Spinal cord (tissue), 10 donors: ENCODE results near the gene EIF3B. TPM values are rescaled to one million over a fixed set of nuclear protein-coding genes. Genes with fewer than 3 reads are reported as not detected.
A peak's percentile ranks its signal among the peaks of the same experiment; 100 is the strongest.
"Not testable (repeated sequence)": the region's sequence is repeated elsewhere in the genome, so short reads cannot be mapped to it uniquely, and the experiment has no call there.

Experiments used
- DNase-seq, 6 donors: peaks; one replicate each; pipeline versions ENCODE4 v3.0.0 to v3.0.0-alpha.2; 2013 to 2015; ENCODE audit warnings: low spot score in 6 of 6, low read depth in 4 of 6
- H3K27ac ChIP-seq: one replicate; pipeline ENCODE4 v1.5.1; 2013; ENCODE audit warnings: low read depth, low read length, control low read depth
- H3K27me3 ChIP-seq: one replicate; pipeline ENCODE4 v1.6.1; 2013; ENCODE audit warnings: low read length; ENCODE audit not compliant: control insufficient read depth, insufficient read depth
- H3K36me3 ChIP-seq: one replicate; pipeline ENCODE4 v1.6.1; 2013; ENCODE audit warnings: low read length; ENCODE audit not compliant: control insufficient read depth, insufficient read depth
- H3K4me1 ChIP-seq: one replicate; pipeline ENCODE4 v1.6.1; 2013; ENCODE audit warnings: low read length; ENCODE audit not compliant: control insufficient read depth, insufficient read depth
- H3K4me3 ChIP-seq: one replicate; pipeline ENCODE4 v1.5.1; 2013; ENCODE audit warnings: low read depth, low read length, control low read depth
- H3K9me3 ChIP-seq: one replicate; pipeline ENCODE4 v1.6.1; 2013; ENCODE audit warnings: low read length; ENCODE audit not compliant: control insufficient read depth, insufficient read depth
- WGBS: methylation state at CpG from one replicate; pipeline ENCODE4 v1.1.5; 2013; ENCODE audit warnings: missing lambda C conversion rate; ENCODE audit not compliant: insufficient coverage; 5-methylcytosine and 5-hydroxymethylcytosine counted together
- polyA plus RNA-seq, 2 donors: library from polyadenylated mRNA; unstranded; fragments of 120-200 nt; gene quantifications; one replicate each; pipeline ENCODE4 v1.2.1, GENCODE V29; 2013; ENCODE audit not compliant: insufficient read length in 2 of 2
- total RNA-seq, 2 donors: library from RNA; depleted of rRNA in 1 of 2; stranded (reverse); fragments of 120-200 nt in 1 of 2; fragments of >200 nt in 1 of 2; gene quantifications; one replicate each; pipeline versions ENCODE4 v1.2.3 to v1.2.4, GENCODE V29; 2013 to 2014
- donor health status: healthy.

The EIF3B gene
- total and polyA plus RNA-seq, 4 donors, result 67.9 to 102 (median 90.9) TPM

GRCh38 chr7:2381881-2382509, 27.4 kb downstream of the EIF3B start:
- WGBS, result 79% methylated on average over 18 of the region's 21 CpGs
- H3K9me3 ChIP-seq, result no peaks in the 10 kb centered on the region
- peaks cover 21% of the 10 kb centered on the region for H3K4me1 ChIP-seq
- H3K4me3 ChIP-seq, result no peak overlapping the region
- peaks cover 72% of the 10 kb centered on the region for H3K36me3 ChIP-seq
- H3K27me3 ChIP-seq, result no peaks in the 10 kb centered on the region
- no peak overlapping the region for H3K27ac ChIP-seq
- DNase-seq, result no peak

GRCh38 chr7:2383543-2384274, 29.1 kb downstream of the EIF3B start:
- WGBS, result 69% methylated on average over 27 of the region's 29 CpGs
- H3K9me3 ChIP-seq, result no peaks in the 10 kb centered on the region
- H3K36me3 ChIP-seq, result peaks cover 65% of the 10 kb centered on the region
- peaks cover 21% of the 10 kb centered on the region for H3K4me1 ChIP-seq
- no peaks in the 10 kb centered on the region for H3K27me3 ChIP-seq
- no peak overlapping the region for H3K27ac ChIP-seq
- DNase-seq, result peak in 1 of 6 donors; percentile 37
- H3K4me3 ChIP-seq, result no peak overlapping the region

GRCh38 chr7:2384354-2385243, 30.0 kb downstream of the EIF3B start:
- Histone ChIP-seq H3K4me3 (no peak overlapping the region), H3K36me3 (peaks cover 57% of the 10 kb centered on the region), H3K4me1 (peaks cover 21% of the 10 kb centered on the region), H3K27ac (no peak overlapping the region), H3K27me3 (no peaks in the 10 kb centered on the region), H3K9me3 (no peaks in the 10 kb centered on the region)
- WGBS, result 65% methylated on average over 18 of the region's 19 CpGs
- no peak for DNase-seq

GRCh38 chr7:2386122-2386521, 31.5 kb downstream of the EIF3B start:
- Histone ChIP-seq H3K4me1 (peaks cover 30% of the 10 kb centered on the region), H3K36me3 (peaks cover 44% of the 10 kb centered on the region)
- H3K4me3 ChIP-seq, H3K9me3 ChIP-seq, DNase-seq, H3K27me3 ChIP-seq, H3K27ac ChIP-seq: not testable (repeated sequence)
- WGBS, result 98% methylated on average over 6 of the region's 9 CpGs

GRCh38 chr7:2386964-2387669, 32.5 kb downstream of the EIF3B start:
- H3K27ac ChIP-seq, result no peak overlapping the region
- no peak overlapping the region for H3K4me3 ChIP-seq
- DNase-seq, result peak in 1 of 6 donors; percentile 12
- H3K4me1 ChIP-seq, result peaks cover 30% of the 10 kb centered on the region
- H3K36me3 ChIP-seq, result peaks cover 42% of the 10 kb centered on the region
- no peaks in the 10 kb centered on the region for H3K9me3 ChIP-seq
- no peaks in the 10 kb centered on the region for H3K27me3 ChIP-seq
- 56% methylated on average over 16 of the region's 17 CpGs for WGBS

GRCh38 chr7:2387897-2388636, 33.4 kb downstream of the EIF3B start:
- 93% methylated on average over 27 of the region's 31 CpGs for WGBS
- Histone ChIP-seq H3K36me3 (peaks cover 34% of the 10 kb centered on the region), H3K4me3 (no peak overlapping the region), H3K27ac (peak overlapping the region; percentile 33), H3K27me3 (no peaks in the 10 kb centered on the region), H3K9me3 (no peaks in the 10 kb centered on the region), H3K4me1 (peaks cover 30% of the 10 kb centered on the region)
- no peak for DNase-seq

GRCh38 chr7:2388637-2388954, 34.0 kb downstream of the EIF3B start:
- Histone ChIP-seq H3K4me3 (no peak overlapping the region), H3K4me1 (peaks cover 25% of the 10 kb centered on the region), H3K9me3 (no peaks in the 10 kb centered on the region), H3K36me3 (peaks cover 28% of the 10 kb centered on the region), H3K27me3 (no peaks in the 10 kb centered on the region), H3K27ac (peak overlapping the region; percentile 33)
- DNase-seq, result no peak
- WGBS, result 93% methylated on average over 5 of the region's 5 CpGs

GRCh38 chr7:2390020-2390816, 35.6 kb downstream of the EIF3B start:
- peaks cover 16% of the 10 kb centered on the region for H3K4me1 ChIP-seq
- peaks cover 16% of the 10 kb centered on the region for H3K36me3 ChIP-seq
- WGBS, result 15% methylated on average over 11 of the region's 16 CpGs
- H3K9me3 ChIP-seq, H3K27ac ChIP-seq, H3K4me3 ChIP-seq, H3K27me3 ChIP-seq: not testable (repeated sequence)
- DNase-seq, result peak in 3 of 6 donors; percentile 30 to 72 (median 49)
